Duodenal mucosa (tissue), 2 donors: ENCODE results near the gene PXMP2.

ENCODE experiments used
- H3K27ac ChIP-seq: one replicate; pipeline ENCODE4 v1.7.0; 2013; ENCODE audit warnings: low read depth, low read length
- H3K27me3 ChIP-seq, 2 donors: one replicate each; pipeline ENCODE4 v1.7.0; 2013; ENCODE audit warnings: low read length in 2 of 2, control low read depth in 1 of 2; ENCODE audit not compliant: insufficient read depth in 2 of 2, control insufficient read depth in 1 of 2
- H3K36me3 ChIP-seq, 2 donors: one replicate each; pipeline ENCODE4 v1.7.0; 2013; ENCODE audit warnings: low read length in 2 of 2, control low read depth in 1 of 2; ENCODE audit not compliant: insufficient read depth in 2 of 2, control insufficient read depth in 1 of 2
- H3K4me1 ChIP-seq, 2 donors: one replicate each; pipeline ENCODE4 v1.7.0; 2013; ENCODE audit warnings: low read length in 2 of 2, control low read depth in 1 of 2; ENCODE audit not compliant: insufficient read depth in 2 of 2, control insufficient read depth in 1 of 2
- H3K4me3 ChIP-seq, 2 donors: one replicate each; pipeline ENCODE4 v1.7.0; 2013; ENCODE audit warnings: low read length in 2 of 2, low read depth in 1 of 2
- H3K9ac ChIP-seq, 2 donors: one replicate each; pipeline ENCODE4 v1.7.0; 2013; ENCODE audit warnings: low read length in 2 of 2, low read depth in 1 of 2
- H3K9me3 ChIP-seq, 2 donors: one replicate each; pipeline ENCODE4 v1.7.0; 2013; ENCODE audit warnings: low read length in 2 of 2, control low read depth in 1 of 2; ENCODE audit not compliant: control insufficient read depth in 1 of 2

The PXMP2 gene

GRCh38 chr12:132731574-132731973 is 44.2 kb downstream of the PXMP2 start:
- no peaks in the 10 kb centered on the region for H3K27me3 ChIP-seq
- H3K9ac ChIP-seq: no peak overlapping the region
- no peaks in the 10 kb centered on the region for H3K9me3 ChIP-seq
- no peak overlapping the region for H3K4me3 ChIP-seq
- no peak overlapping the region for H3K27ac ChIP-seq
- H3K36me3 ChIP-seq: peaks cover 52 to 88% of the 10 kb centered on the region in 2 donors
- H3K4me1 ChIP-seq: no peaks in the 10 kb centered on the region

DNA sequence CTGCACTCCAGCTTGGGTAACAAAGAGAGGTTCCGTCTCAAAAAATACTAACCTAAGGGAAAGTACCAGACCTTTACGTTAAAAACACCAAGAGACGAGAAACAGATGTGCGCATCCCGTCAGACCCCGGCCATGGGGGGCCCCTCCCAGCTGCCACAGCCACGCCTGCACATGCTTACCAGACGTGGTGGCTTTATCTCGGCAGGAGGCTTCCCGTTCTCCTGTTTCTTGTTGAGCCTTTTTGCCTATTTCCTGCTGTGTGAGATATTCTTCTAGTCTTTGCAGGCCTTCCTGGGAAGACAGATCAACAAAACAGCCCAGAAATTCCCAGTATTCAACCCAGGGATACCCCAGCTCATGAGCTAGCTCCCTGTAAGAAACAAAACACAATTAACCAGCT is 46.8 kb downstream of the PXMP2 start:
- H3K9me3 ChIP-seq: no peaks in the 10 kb centered on the region
- H3K9ac ChIP-seq: no peak overlapping the region
- H3K27me3 ChIP-seq: no peaks in the 10 kb centered on the region
- no peak overlapping the region for H3K27ac ChIP-seq
- H3K4me1 ChIP-seq: no peaks in the 10 kb centered on the region
- no peak overlapping the region for H3K4me3 ChIP-seq
- H3K36me3 ChIP-seq: peaks cover 45 to 85% of the 10 kb centered on the region in 2 donors

DNA sequence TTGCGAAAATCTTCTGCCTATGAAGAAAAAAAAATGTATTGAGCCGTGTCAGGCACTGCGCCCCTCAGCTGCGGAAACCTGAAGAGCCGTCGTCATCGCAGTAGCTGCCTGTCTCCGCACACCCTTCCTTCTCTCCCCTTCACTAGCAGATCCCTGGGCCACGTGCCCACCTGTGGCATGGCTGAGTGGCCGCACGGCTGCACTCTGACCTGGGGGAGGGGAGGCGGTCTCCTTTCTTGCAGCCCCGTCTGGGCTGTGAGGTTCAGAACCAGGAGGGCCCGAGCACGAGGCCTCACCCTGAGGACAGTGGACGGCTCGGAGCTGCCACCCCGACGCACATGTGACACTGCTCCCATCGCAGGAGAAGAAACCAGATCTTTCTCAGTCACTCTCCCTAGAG is 48.1 kb downstream of the PXMP2 start:
- Histone ChIP-seq H3K4me3 (no peak overlapping the region), H3K9me3 (no peaks in the 10 kb centered on the region), H3K27ac (no peak overlapping the region), H3K9ac (no peak overlapping the region), H3K36me3 (peaks cover 56 to 89% of the 10 kb centered on the region in 2 donors), H3K4me1 (no peaks in the 10 kb centered on the region), H3K27me3 (no peaks in the 10 kb centered on the region)

- Histone ChIP-seq H3K4me3 (no peak overlapping the region), H3K9me3 (no peaks in the 10 kb centered on the region)
These were observed 49.0 kb downstream of the PXMP2 start for GRCh38 chr12:132736378-132736777.

GRCh38 chr12:132736913-132737312 is 49.5 kb downstream of the PXMP2 start:
- H3K27ac ChIP-seq: no peak overlapping the region
- no peak overlapping the region for H3K4me3 ChIP-seq
- H3K36me3 ChIP-seq: peaks cover 64 to 89% of the 10 kb centered on the region in 2 donors
- H3K9me3 ChIP-seq: no peaks in the 10 kb centered on the region
- no peak overlapping the region for H3K9ac ChIP-seq
- H3K4me1 ChIP-seq: no peaks in the 10 kb centered on the region
- no peaks in the 10 kb centered on the region for H3K27me3 ChIP-seq

More at GRCh38 chr12:132736378-132736777, 49.0 kb downstream of the PXMP2 start:
- Histone ChIP-seq H3K36me3 (peaks cover 63 to 89% of the 10 kb centered on the region in 2 donors), H3K4me1 (no peaks in the 10 kb centered on the region), H3K27ac (no peak overlapping the region), H3K27me3 (no peaks in the 10 kb centered on the region), H3K9ac (no peak overlapping the region)

- Histone ChIP-seq H3K9me3 (no peaks in the 10 kb centered on the region), H3K36me3 (peaks cover 66 to 85% of the 10 kb centered on the region in 2 donors), H3K4me1 (no peaks in the 10 kb centered on the region), H3K27ac (no peak overlapping the region), H3K9ac (no peak overlapping the region), H3K4me3 (no peak overlapping the region), H3K27me3 (no peaks in the 10 kb centered on the region)
These were observed 52.4 kb downstream of the PXMP2 start for GRCh38 chr12:132739600-132740312.

GRCh38 chr12:132740313-132740646 is 52.9 kb downstream of the PXMP2 start:
- H3K9ac ChIP-seq: no peak overlapping the region
- H3K4me1 ChIP-seq: no peaks in the 10 kb centered on the region
- H3K9me3 ChIP-seq: no peaks in the 10 kb centered on the region
- H3K36me3 ChIP-seq: peaks cover 64 to 85% of the 10 kb centered on the region in 2 donors
- no peak overlapping the region for H3K27ac ChIP-seq
- H3K4me3 ChIP-seq: no peak overlapping the region
- no peaks in the 10 kb centered on the region for H3K27me3 ChIP-seq

DNA sequence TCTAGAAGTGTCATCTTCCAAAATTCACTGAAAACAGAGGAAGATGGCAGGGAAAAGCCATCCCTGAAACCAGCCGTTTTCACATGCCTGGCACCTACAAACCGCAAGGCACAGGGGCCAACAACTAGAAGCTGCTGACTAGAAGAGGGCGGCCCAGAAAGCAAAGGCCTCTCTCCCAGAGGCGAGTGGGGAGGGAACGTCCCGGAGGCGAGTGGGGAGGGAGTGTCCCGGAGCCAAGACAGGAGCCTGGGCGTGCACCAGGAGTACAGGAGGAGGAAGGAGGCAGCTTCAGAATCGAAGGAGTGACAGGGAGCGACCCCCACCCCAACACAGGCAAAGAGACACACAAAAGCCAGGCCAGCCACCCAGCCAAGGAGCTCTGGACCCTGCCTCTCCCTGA is 53.3 kb downstream of the PXMP2 start:
- Histone ChIP-seq H3K36me3 (peaks cover 64 to 85% of the 10 kb centered on the region in 2 donors), H3K9me3 (no peaks in the 10 kb centered on the region), H3K4me1 (no peaks in the 10 kb centered on the region), H3K27me3 (no peaks in the 10 kb centered on the region), H3K9ac (no peak overlapping the region), H3K4me3 (no peak overlapping the region), H3K27ac (no peak overlapping the region)

GRCh38 chr12:132741620-132742019 is 54.2 kb downstream of the PXMP2 start:
- Histone ChIP-seq H3K9ac (no peak overlapping the region), H3K4me3 (no peak overlapping the region), H3K4me1 (no peaks in the 10 kb centered on the region), H3K27ac (no peak overlapping the region), H3K36me3 (peaks cover 56 to 85% of the 10 kb centered on the region in 2 donors), H3K27me3 (no peaks in the 10 kb centered on the region), H3K9me3 (no peaks in the 10 kb centered on the region)

- no peaks in the 10 kb centered on the region for H3K27me3 ChIP-seq
- peaks cover 71 to 93% of the 10 kb centered on the region in 2 donors for H3K36me3 ChIP-seq
- no peak overlapping the region for H3K27ac ChIP-seq
- H3K9ac ChIP-seq: no peak overlapping the region
- H3K4me3 ChIP-seq: no peak overlapping the region
- H3K4me1 ChIP-seq: no peaks in the 10 kb centered on the region
- no peaks in the 10 kb centered on the region for H3K9me3 ChIP-seq
These were observed 56.4 kb downstream of the PXMP2 start for GRCh38 chr12:132743831-132744230.
